Activated T-cell treated with anti-CD3 and anti-CD28 coated beads for 1 hour (primary cell): ENCODE results near the gene PDE6B.
"Not testable (repeated sequence)": the region's sequence is repeated elsewhere in the genome, so short reads cannot be mapped to it uniquely, and the experiment has no call there.

Experiments
- DNase-seq: peaks from one replicate; pipeline ENCODE4 v3.0.0-alpha.2; 2020; ENCODE audit warnings: low read depth

Gene PDE6B

GRCh38 chr4:683247-683897 lies 58.0 kb downstream of the PDE6B start:
- DNase-seq: no peak

DNA sequence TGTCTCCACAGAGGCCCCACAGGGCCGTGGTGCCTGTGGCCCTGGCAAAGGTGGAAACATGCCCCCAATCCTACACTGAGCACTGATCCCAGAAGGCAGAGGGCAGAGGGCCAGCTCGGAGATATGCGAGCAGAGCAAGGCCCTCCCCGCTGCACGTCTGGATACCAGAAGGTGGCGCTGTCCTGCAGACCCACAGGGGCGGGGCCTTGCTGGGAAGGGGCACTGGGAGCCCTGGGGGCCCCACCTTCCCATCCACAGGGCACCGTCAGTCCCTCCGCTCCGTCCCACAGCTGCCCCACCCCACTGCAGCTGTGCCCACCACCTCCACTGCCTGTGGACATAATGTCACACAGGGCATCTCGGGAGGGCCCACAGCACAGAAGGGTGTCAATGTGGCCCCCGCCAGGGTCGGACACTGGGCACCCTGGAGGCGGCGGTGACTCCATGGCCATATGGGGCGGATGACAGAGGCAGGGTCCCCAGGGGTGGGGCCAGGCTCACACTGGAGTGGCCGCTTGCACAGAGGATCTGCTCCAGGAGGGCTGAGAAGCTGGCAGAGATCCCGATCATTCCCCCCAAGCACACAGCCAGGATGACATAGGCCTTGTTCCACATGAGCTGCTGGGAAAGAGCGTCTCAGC lies 58.7 kb downstream of the PDE6B start:
- DNase-seq: no peak

DNA sequence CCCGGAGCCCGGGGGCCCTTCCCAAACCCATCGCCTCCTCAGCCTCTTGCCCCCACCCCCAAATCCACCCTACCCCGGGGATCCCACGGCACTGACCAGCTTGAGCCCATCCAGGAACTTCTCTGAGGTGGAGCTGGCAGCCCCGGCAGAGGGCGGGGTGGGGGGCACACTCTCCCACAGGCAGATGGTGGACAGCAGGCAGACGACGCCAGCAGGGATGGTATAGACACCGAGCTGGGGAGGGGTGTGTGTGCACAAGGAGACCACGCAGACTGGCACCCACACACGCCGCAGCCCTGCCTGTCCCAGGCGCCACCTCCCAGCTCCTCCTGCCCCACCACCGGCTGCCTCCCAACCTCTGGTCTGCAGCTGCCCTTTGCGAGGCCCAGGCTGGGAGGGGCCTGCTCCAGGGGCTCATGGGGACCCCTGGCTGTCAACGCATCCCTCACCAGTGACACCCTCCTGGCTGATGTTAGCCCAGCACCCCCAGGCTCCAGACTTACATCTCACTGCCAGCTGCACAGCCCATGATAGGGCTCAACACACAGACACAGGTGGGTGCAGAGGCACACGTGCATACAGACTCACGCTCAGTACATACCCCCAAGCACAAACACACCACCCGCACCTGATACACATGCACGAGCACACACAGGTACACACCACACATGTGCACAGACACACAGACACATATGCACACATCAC lies 59.4 kb downstream of the PDE6B start:
- no peak for DNase-seq

DNA sequence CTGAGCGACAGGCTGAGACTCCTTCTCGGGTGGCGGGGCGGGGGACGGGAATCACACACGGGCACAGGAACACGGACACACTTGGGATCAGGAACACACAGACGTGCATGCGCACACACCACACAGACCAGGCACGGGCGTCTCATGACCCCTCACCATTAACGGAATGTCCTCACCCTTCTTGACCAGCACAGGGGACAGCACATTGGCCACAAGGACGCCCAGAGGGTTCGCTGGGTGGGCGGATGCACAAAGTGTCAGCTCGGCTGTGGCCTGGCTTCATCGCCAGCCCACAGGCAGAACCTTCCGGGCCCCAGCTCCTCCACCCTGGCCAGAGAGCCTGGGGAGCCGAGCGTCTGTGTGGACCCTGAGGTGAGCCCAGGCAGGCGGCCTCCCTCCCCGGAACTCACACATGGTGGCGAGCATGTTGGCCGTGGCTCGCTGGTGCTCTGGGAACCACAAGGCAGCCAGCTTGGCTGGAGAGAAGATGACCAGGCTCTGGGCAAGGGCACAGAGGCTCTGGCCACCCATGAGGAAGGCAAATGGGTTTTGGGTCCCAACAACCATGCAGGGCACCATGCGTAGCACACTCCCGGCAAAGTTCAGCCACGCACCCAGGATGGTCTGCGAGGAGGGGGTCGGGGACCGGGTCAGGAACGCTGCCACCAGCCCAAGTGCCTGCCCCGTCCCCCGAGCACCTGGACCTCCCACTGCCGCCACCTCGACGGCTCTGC lies 60.5 kb downstream of the PDE6B start:
- DNase-seq: no peak

GRCh38 chr4:686413-687040 lies 61.2 kb downstream of the PDE6B start:
- DNase-seq: no peak

- no peak for DNase-seq
These were observed 61.9 kb downstream of the PDE6B start for GRCh38 chr4:687048-687970.

DNA sequence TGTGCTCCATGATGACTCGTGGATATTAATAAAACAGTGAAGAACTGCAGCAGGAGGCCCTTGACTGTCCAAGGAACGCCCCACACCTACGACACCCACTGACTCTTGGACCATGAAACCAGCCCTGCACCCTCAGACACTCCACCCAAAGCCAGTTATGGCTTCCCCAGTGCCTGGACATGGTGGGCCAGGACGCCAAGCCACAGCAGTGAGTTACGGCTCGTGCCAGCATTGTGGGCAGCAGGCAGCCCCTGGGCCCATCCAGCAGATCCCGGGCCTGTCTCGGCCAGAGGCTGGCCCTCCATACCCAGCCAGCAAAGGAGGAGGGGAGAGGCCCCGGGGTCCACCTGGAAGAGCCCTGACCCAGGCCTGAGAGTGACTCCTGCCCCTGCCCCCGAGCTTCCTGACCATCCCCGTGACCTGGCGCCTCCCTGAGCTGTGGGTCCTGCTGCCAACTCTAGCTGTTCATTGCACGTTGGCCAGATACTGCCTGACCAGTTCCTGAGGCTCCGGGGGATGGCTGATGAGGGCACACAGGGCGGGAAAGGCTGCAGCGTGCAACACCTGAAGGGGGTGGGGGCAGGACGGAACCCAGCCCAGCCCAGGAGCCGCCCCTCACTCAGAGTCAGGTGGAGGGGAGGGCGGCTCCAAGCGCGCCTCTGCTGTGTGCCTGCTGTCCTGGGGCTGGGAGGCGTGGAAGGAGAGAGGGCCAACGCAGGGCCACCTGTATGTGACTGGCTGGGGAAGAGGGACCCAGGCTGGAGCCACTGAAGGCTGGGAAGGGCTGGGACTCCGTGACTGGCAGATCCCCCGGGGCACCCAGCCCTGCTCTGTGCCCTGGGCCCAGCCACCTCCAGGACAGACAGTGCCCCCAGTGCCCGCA lies 62.8 kb downstream of the PDE6B start:
- DNase-seq: no peak

GRCh38 chr4:688854-689681 lies 63.7 kb downstream of the PDE6B start, which contains the start of gene SLC49A3:
Gene SLC49A3 (minus strand): TSS chr4:689151. CDS start chr4:689127, 24 bp downstream.
- DNase-seq: no peak

GRCh38 chr4:689723-690122 lies 64.3 kb downstream of the PDE6B start:
- no peak for DNase-seq

DNA sequence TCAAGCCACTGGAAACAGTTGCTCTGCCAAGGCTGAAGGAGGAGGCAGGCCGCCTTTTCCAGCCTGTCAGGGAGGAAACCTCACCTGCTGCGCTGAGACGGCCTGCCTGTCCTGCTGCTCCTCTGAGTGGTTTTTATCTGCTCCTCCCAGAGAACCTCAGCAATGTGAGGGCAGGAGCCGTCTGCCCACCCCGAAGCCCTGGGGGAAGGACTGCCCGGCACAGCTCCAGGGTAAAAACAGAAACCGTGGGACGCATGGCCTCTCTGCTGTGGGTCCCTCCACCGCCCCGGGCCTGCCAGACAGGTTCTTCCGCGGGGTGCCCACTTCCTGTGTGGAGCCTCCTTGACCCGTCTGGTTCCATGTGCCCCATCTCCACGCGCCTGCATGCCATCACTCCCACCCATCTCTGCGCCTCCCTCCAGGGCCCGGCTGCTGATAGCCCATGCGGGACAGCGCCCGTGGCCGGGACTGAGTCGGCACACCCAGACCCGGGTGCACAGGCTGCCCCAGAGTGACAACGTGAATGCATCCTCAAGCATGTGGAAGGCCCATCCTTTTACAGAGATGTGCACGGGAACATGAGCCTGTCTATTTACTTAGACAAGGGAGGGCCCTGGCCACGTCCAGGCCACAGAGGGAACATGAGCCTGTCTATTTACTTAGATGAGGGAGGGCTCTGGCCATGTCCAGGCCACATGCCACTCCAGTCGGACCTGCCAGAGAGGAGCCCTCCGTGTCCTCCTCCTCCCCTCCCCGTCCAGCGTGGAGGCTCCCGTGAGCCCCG lies 67.6 kb downstream of the PDE6B start:
- DNase-seq: no peak

- DNase-seq: not testable (repeated sequence)
These were observed 69.1 kb downstream of the PDE6B start for GRCh38 chr4:694341-694940.

DNA sequence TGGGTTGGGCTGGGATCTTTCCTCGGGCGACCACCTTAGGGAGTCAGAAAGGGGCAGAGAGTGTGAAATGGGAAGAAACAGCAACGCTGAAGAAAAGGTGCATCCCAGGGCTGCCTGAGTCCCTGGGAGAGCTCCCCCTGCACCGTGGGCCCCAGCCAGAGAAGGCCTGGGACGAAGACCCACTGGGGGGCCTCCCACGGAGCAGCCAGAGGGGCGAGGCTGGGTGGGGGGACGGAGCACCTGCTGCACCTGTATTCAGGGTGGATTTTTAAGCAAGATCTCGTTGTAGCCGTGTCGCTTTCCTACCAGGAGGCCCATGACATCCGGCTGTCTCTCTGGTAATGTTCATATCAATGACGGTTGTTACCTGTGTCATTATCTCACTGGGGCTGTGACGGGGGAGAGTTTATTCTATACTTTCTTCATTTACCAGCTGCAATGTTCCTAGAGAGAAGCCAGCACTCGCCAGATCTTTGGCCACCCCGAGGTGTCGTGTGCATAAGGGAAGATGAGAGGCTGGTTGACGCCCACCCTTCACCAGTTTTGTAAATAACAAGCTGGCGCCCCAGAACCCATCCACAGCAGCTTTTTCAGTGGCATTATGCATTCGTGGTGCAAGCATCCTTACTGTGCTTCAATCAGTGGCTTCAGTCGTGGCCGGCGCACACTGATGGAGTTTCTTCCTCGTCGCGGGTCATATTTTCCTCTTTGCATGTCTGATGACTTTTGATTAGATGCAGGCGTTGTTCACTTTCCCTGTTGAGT lies 74.6 kb downstream of the PDE6B start:
- DNase-seq: no peak

DNA sequence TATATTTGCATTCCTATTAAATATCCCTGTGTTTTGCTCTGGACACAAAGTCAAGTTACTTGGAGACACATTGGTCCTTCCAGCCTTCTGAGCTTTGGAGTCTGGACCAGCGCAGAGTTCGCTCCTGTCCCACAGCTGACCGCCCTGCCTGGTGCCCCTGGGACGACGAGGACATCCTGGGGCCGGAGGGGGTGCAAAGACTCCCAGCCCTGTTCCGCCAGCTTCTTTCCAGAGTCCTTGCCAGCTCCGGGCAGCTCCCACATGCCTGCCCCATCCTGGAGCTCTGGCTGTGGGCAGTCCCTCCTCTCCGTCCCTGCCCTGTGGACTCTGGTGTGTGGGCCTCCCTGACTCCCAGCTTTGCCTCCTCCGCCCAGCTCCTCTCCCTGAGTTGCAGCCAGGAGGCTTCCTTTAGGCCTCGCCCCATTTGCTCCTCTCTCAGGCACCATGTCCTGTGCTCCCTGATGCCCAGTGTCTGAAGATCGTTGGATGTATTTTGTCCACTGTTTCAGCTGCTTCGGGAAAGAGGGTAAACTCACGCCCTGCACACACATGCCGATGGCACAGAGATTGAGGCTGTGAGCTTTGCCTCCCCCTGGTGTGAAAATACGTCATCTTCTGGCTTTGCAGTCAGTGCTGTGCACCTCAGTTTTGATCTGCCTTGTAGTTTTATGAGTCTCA lies 75.4 kb downstream of the PDE6B start:
- DNase-seq: no peak

DNA sequence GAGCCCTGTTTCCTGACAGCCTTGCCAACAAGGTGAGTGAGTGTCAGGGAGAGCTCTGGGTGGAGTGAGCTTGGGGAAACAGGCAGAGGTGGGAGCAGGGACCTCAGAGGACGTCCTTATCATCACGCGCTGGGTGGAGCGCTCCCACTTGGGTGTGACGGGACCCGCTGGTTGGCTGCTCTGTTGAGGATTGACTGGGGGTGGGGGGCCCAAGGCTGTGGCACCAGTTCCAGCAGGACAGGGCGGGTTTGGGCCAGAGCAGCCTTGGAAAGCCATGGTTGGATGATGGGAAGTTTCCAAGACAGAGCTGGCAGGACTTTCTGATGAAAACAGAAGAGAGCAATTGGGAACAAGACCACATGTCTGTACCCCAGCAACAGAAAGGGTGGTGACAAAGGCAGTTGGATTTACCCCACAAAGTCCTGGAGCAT lies 77.3 kb downstream of the PDE6B start:
- DNase-seq: no peak

GRCh38 chr4:703336-704197 lies 78.2 kb downstream of the PDE6B start:
- no peak for DNase-seq
